ENCODE results near the gene NPM3.

- no peak for TF ChIP-seq POLR2A (IDR thresholded peaks at IDR 0.05)
- no peak for TF ChIP-seq CTCF (IDR thresholded peaks at IDR 0.05)
- no peak for TF ChIP-seq EP300 (IDR thresholded peaks at IDR 0.05)
These were observed 1.3 kb upstream of the NPM3 start for GRCh38 chr10:101784558-101784957.
